Heart left ventricle (tissue), 16 donors: ENCODE measurements around the gene MAS1. TPM values are rescaled to one million over a fixed set of nuclear protein-coding genes. Genes with fewer than 3 reads are reported as not detected.

Experiments used
- ATAC-seq, 4 donors: fragments of 200-7000 bp; cut with Tn5 transposase; one replicate each; pipeline ENCODE4 v1.9.1; 2020 to 2022; ENCODE audit warnings: moderate library complexity in 4 of 4, mild to moderate bottlenecking in 3 of 4, moderate number of reproducible peaks in 1 of 4
- DNase-seq, 5 donors: peaks; one replicate each; pipeline ENCODE4 v3.0.0-alpha.2; 2020
- H3K27ac ChIP-seq, 12 donors: fragments of 200-600 bp; sonication (generic) in 4 of 12; one replicate each; pipeline versions ENCODE4 v1.5.0 to v1.8.0; 2016 to 2022; ENCODE audit warnings: mild to moderate bottlenecking in 2 of 12
- H3K27me3 ChIP-seq, 9 donors: fragments of 200-600 bp; sonication (generic) in 2 of 9; one replicate each; pipeline versions ENCODE4 v1.5.1 to v1.8.0; 2016 to 2022; ENCODE audit warnings: mild to moderate bottlenecking in 3 of 9
- H3K36me3 ChIP-seq, 9 donors: fragments of 200-600 bp; sonication (generic) in 2 of 9; one replicate each; pipeline versions ENCODE4 v1.5.0 to v1.8.0; 2018 to 2022; ENCODE audit warnings: mild to moderate bottlenecking in 2 of 9
- H3K4me1 ChIP-seq, 12 donors: fragments of 200-600 bp; sonication (generic) in 4 of 12; one replicate each; pipeline versions ENCODE4 v1.5.0 to v1.8.0; 2016 to 2022; ENCODE audit warnings: mild to moderate bottlenecking in 3 of 12
- H3K4me3 ChIP-seq, 12 donors: fragments of 200-600 bp; sonication (generic) in 4 of 12; one replicate each; pipeline versions ENCODE4 v1.5.0 to v1.8.0; 2017 to 2022; ENCODE audit warnings: mild to moderate bottlenecking in 9 of 12, moderate library complexity in 4 of 12
- H3K9me3 ChIP-seq, 12 donors: fragments of 200-600 bp; sonication (generic) in 4 of 12; one replicate each; pipeline versions ENCODE4 v1.5.0 to v1.8.0; 2016 to 2022; ENCODE audit warnings: mild to moderate bottlenecking in 1 of 12
- CTCF ChIP-seq, 12 donors: fragments of 200-600 bp; sonication (generic) in 4 of 12; IDR thresholded peaks; one replicate each; pipeline versions ENCODE4 v1.5.0 to v1.8.0; 2018 to 2022; ENCODE audit warnings: antibody characterized with exemption in 12 of 12, mild to moderate bottlenecking in 5 of 12
- POLR2A ChIP-seq, 2 donors: fragments of 450-650 bp; IDR thresholded peaks; one replicate each; pipeline ENCODE4 v1.6.1; 2017; ENCODE audit warnings: antibody characterized with exemption in 2 of 2, mild to moderate bottlenecking in 2 of 2, moderate library complexity in 2 of 2
- WGBS, 4 donors: extraction: QIAGEN DNeasy Blood & Tissue Kit in 2 of 4; methylation state at CpG; one replicate each; pipeline versions ENCODE4 v1.1.5 to v1.1.7; 2013 to 2018; 5-methylcytosine and 5-hydroxymethylcytosine counted together
- intact Hi-C, 10 donors: fragments of 100-400 bp; cut with DNase I; formaldehyde crosslinking; loops; one replicate each; pipeline versions ENCODE4 v1.11.1 to v1.14.2; 2022
- polyA plus RNA-seq, 2 donors: library from polyadenylated mRNA; stranded (reverse); fragments of 200-250 nt; gene quantifications; one replicate each; pipeline ENCODE4 v1.2.3, GENCODE V29; 2013
- total RNA-seq, 9 donors: library from RNA; depleted of rRNA in 2 of 9; stranded (reverse); fragments of >200 nt in 2 of 9; fragmentation: NEBNext Ultra II Directional in 3 of 9; extraction: Animal tissue kit (Norgen Biotek cat#: 25700) in 3 of 9; gene quantifications; one replicate each; pipeline versions ENCODE4 v1.1.0 to v1.2.4, GENCODE V29; 2016 to 2023
- donor health status: ischemic (EF 13 %, LVEDD 7.1; RV severe dilation, severe dysfunction).
- donor health status: healthy with polysubstance abuse.
- donor health status: DM: no; HTN: yes; CAD: no.
- donor health status: DM: no; HTN: no; CAD: no.
- donor health status: ischemic (EF 25% LVEDD 6.9; RV normal size, moderate dysfunction).
- donor health status: ischemic (EF 25% LVEDD 5.7; RV mildly dilated, moderate dysfunction).
- donor health status: healthy.
- donor health status: DM: yes; HTN: yes; CAD: no.
- donor health status: ischemic (EF 35%, LVEDD 5.7; RV mildly dilated, moderate dysfunction).
- donor health status: nonischemic (EF 11% LVEDD 7.7; RV severe dilation, severe dysfunction).
- donor health status: DM: yes; HTN: yes; CAD: no.
- donor health status: PGD.
- donor health status: ischemic (EF 29% LVEDD 5.4; RV normal size, mild dysfunction).
- donor health status: nonischemic (EF 23%, LVEDD 6.1; RV moderate dilation, normal function).

The MAS1 gene
- total and polyA plus RNA-seq, 11 donors = 0.05 to 0.08 TPM; not detected in 9

GRCh38 chr6:159899994-159900745, 9.4 kb downstream of the MAS1 start:
- 75 to 78% (median 76%) methylated on average over 15 of the region's 15 CpGs for WGBS, 4 donors
- DNase-seq = no peak
- TF ChIP-seq CTCF (IDR thresholded peaks at IDR 0.05) (no peak), POLR2A (IDR thresholded peaks at IDR 0.05) (no peak)
- Histone ChIP-seq H3K4me3 (no peak overlapping the region), H3K4me1 (no peaks in the 10 kb centered on the region), H3K27ac (no peak overlapping the region), H3K27me3 (no peaks in the 10 kb centered on the region), H3K9me3 (no peaks in the 10 kb centered on the region), H3K36me3 (no peaks in the 10 kb centered on the region)
- intact Hi-C loops = no loop called here
- no peak for ATAC-seq

GRCh38 chr6:159902620-159903019, 11.8 kb downstream of the MAS1 start:
- TF ChIP-seq POLR2A (IDR thresholded peaks at IDR 0.05) (no peak), CTCF (IDR thresholded peaks at IDR 0.05) (no peak)
- ATAC-seq (no peak), DNase-seq (no peak)
- WGBS, 4 donors = 69 to 81% (median 79%) methylated on average over 9 of the region's 9 CpGs
- intact Hi-C loops = no loop called here
- Histone ChIP-seq H3K4me1 (no peaks in the 10 kb centered on the region), H3K27ac (no peak overlapping the region), H3K27me3 (no peaks in the 10 kb centered on the region), H3K36me3 (no peaks in the 10 kb centered on the region), H3K9me3 (no peaks in the 10 kb centered on the region), H3K4me3 (no peak overlapping the region)

GRCh38 chr6:159904497-159904911, 13.7 kb downstream of the MAS1 start:
- H3K4me1 ChIP-seq = no peaks in the 10 kb centered on the region
- 86 to 88% (median 87%) methylated on average over 9 of the region's 9 CpGs for WGBS, 4 donors
- H3K4me3 ChIP-seq = no peak overlapping the region
- intact Hi-C loops = no loop called here
- no peaks in the 10 kb centered on the region for H3K36me3 ChIP-seq
- DNase-seq (no peak), ATAC-seq (no peak)
- no peak overlapping the region for H3K27ac ChIP-seq
- H3K27me3 ChIP-seq = no peaks in the 10 kb centered on the region
- no peaks in the 10 kb centered on the region for H3K9me3 ChIP-seq
- TF ChIP-seq CTCF (IDR thresholded peaks at IDR 0.05) = no peak
- no peak for TF ChIP-seq POLR2A (IDR thresholded peaks at IDR 0.05)

- no peak for DNase-seq
- WGBS, 4 donors = 57 to 71% (median 65%) methylated on average over 3 of the region's 3 CpGs
- Histone ChIP-seq H3K36me3 (no peaks in the 10 kb centered on the region), H3K4me1 (no peaks in the 10 kb centered on the region), H3K9me3 (no peaks in the 10 kb centered on the region), H3K4me3 (no peak overlapping the region), H3K27me3 (peaks cover 0 to under 1% (median 0%) of the 10 kb centered on the region in 9 donors), H3K27ac (no peak overlapping the region)
- TF ChIP-seq POLR2A (IDR thresholded peaks at IDR 0.05) (no peak), CTCF (IDR thresholded peaks at IDR 0.05) (no peak)
- intact Hi-C loops = no loop called here
- no peak for ATAC-seq
These were observed 15.6 kb downstream of the MAS1 start for GRCh38 chr6:159906400-159906799.
